PC-9 (cell line): ENCODE measurements around the gene RYR2. TPM values are rescaled to one million over a fixed set of nuclear protein-coding genes. Genes with fewer than 3 reads are reported as not detected.

ENCODE experiments used
- BruUV-seq: library from RNA; stranded (reverse); fragments of 400-500 nt; replicated peaks from 2 replicates; lab custom pipeline; 2021; lab: Mats Ljungman, UMichigan
- CTCF ChIA-PET: fragments of 300-600 bp; sonication (Branson Sonifier 250); formaldehyde crosslinking; loops from one replicate; lab custom pipeline; 2022; ENCODE audit warnings: antibody characterized with exemption; lab: Charles Lee
- POLR2A ChIA-PET: fragments of 300-600 bp; sonication (Branson Sonifier 250); formaldehyde crosslinking; loops from one replicate; lab custom pipeline; 2022; ENCODE audit warnings: antibody characterized with exemption; ENCODE audit not compliant: unreplicated experiment; lab: Charles Lee
- DNase-seq, 2 experiments: peaks; one replicate each; pipeline versions ENCODE4 v3.0.0 to v3.0.0-alpha.2; 2015 to 2022; ENCODE audit warnings: mixed read lengths in 1 of 2
- H2AFZ ChIP-seq: fragments of 200-600 bp; sonication (generic); 2 replicates; pipeline ENCODE4 v1.8.1; 2017; ENCODE audit warnings: antibody characterized with exemption
- H3F3A ChIP-seq: fragments of 200-600 bp; sonication (generic); 2 replicates; pipeline ENCODE4 v1.8.1; 2017; ENCODE audit warnings: antibody characterized with exemption, mild to moderate bottlenecking, low read depth; ENCODE audit not compliant: insufficient read depth
- H3K27ac ChIP-seq: fragments of 200-600 bp; sonication (generic); 2 replicates; pipeline ENCODE4 v1.6.1; 2016; ENCODE audit warnings: mixed run types
- H3K27me3 ChIP-seq: fragments of 200-600 bp; sonication (generic); 2 replicates; pipeline ENCODE4 v1.6.1; 2016; ENCODE audit warnings: low read depth, mixed run types; ENCODE audit not compliant: insufficient read depth
- H3K36me3 ChIP-seq: fragments of 200-600 bp; sonication (generic); 2 replicates; pipeline ENCODE4 v1.6.1; 2016; ENCODE audit warnings: low read depth, mixed run types
- H3K4me1 ChIP-seq: fragments of 200-600 bp; sonication (generic); replicated peaks from 2 replicates; pipeline ENCODE4 v1.6.1; 2016; ENCODE audit warnings: mixed run types; ENCODE audit not compliant: insufficient read depth
- H3K4me2 ChIP-seq: fragments of 200-600 bp; sonication (generic); 2 replicates; pipeline ENCODE4 v1.6.1; 2017; ENCODE audit warnings: mixed run types
- H3K4me3 ChIP-seq: fragments of 200-600 bp; sonication (generic); 2 replicates; pipeline ENCODE4 v1.6.1; 2016; ENCODE audit warnings: mixed run types
- H3K79me2 ChIP-seq: fragments of 200-600 bp; sonication (generic); 2 replicates; pipeline ENCODE4 v1.6.1; 2017; ENCODE audit warnings: low read depth, mixed run types
- H3K9me2 ChIP-seq: fragments of 200-600 bp; sonication (generic); 2 replicates; pipeline ENCODE4 v1.8.1; 2017; ENCODE audit warnings: mild to moderate bottlenecking; ENCODE audit not compliant: insufficient read depth
- H3K9me3 ChIP-seq: fragments of 200-600 bp; sonication (generic); 2 replicates; pipeline ENCODE4 v1.8.1; 2016; ENCODE audit warnings: low read depth; ENCODE audit not compliant: insufficient read depth
- H4K20me1 ChIP-seq: fragments of 200-600 bp; sonication (generic); 2 replicates; pipeline ENCODE4 v1.8.1; 2017; ENCODE audit not compliant: insufficient read depth
- CTCF ChIP-seq: fragments of 200-600 bp; sonication (generic); conservative IDR thresholded peaks from 2 replicates; pipeline ENCODE4 v1.6.1; 2017; ENCODE audit warnings: mixed run types, antibody characterized with exemption, mild to moderate bottlenecking, moderate library complexity
- EZH2 ChIP-seq: fragments of 200-600 bp; sonication (generic); IDR thresholded peaks from 2 replicates; pipeline ENCODE4 v1.8.0; 2017; ENCODE audit warnings: antibody characterized with exemption, low read depth
- intact Hi-C: fragments of 100-400 bp; cut with micrococcal nuclease; formaldehyde crosslinking; loops from one replicate; pipeline ENCODE4 v1.10.0; 2022; ENCODE audit not compliant: unreplicated experiment
- total RNA-seq: library from RNA; stranded (reverse); gene quantifications from 2 replicates; pipeline ENCODE4 v1.2.3, GENCODE V29; 2021

RYR2 gene
- total RNA-seq, 1 experiment from 2014 or later: not detected

- ChIA-PET POLR2A (no interaction called here), CTCF (no interaction called here)
- H3K9me2 ChIP-seq: no peaks in the 10 kb centered on the region
- no peak overlapping the region for H3K27ac ChIP-seq
- no peak for TF ChIP-seq EZH2
- TF ChIP-seq CTCF: no peak
- peaks cover 8% of the 10 kb centered on the region; the same call in 1 of the 2 replicates for H3K27me3 ChIP-seq
- no peak overlapping the region for H2AFZ ChIP-seq
- H3F3A ChIP-seq: no peaks in the 10 kb centered on the region
- no peaks in the 10 kb centered on the region for H4K20me1 ChIP-seq
- H3K9me3 ChIP-seq: no peaks in the 10 kb centered on the region
- H3K4me1 ChIP-seq: no peaks in the 10 kb centered on the region
- no peak for DNase-seq
- no TSS peak for BruUV-seq
- H3K4me3 ChIP-seq: no peak overlapping the region
- H3K79me2 ChIP-seq: no peaks in the 10 kb centered on the region
- intact Hi-C loops: no loop called here
- no peak overlapping the region for H3K4me2 ChIP-seq
- H3K36me3 ChIP-seq: no peaks in the 10 kb centered on the region
Measured at GRCh38 chr1:237701534-237701933, 659.5 kb downstream of the RYR2 start.

- intact Hi-C loops: no loop called here
- Histone ChIP-seq H3K4me2 (no peak overlapping the region), H3K4me3 (no peak overlapping the region), H3K9me3 (no peaks in the 10 kb centered on the region), H2AFZ (no peak overlapping the region), H3K4me1 (no peaks in the 10 kb centered on the region), H3K79me2 (no peaks in the 10 kb centered on the region), H3F3A (no peaks in the 10 kb centered on the region), H3K36me3 (no peaks in the 10 kb centered on the region), H4K20me1 (no peaks in the 10 kb centered on the region), H3K27me3 (peaks cover 13% of the 10 kb centered on the region; the same call in 1 of the 2 replicates), H3K27ac (no peak overlapping the region), H3K9me2 (no peaks in the 10 kb centered on the region)
- DNase-seq: no peak
- ChIA-PET CTCF (no interaction called here), POLR2A (no interaction called here)
- TF ChIP-seq EZH2 (no peak), CTCF (no peak)
- no TSS peak for BruUV-seq
Measured at GRCh38 chr1:237702161-237702560, 660.2 kb downstream of the RYR2 start.

- no peaks in the 10 kb centered on the region for H3K9me3 ChIP-seq
- intact Hi-C loops: no loop called here
- H3K4me1 ChIP-seq: no peaks in the 10 kb centered on the region
- no peaks in the 10 kb centered on the region for H3K36me3 ChIP-seq
- no peak for DNase-seq
- H3F3A ChIP-seq: no peaks in the 10 kb centered on the region
- H3K9me2 ChIP-seq: no peaks in the 10 kb centered on the region
- POLR2A ChIA-PET: no interaction called here
- no TSS peak for BruUV-seq
- H3K79me2 ChIP-seq: no peaks in the 10 kb centered on the region
- no peak overlapping the region for H3K27ac ChIP-seq
- H3K4me2 ChIP-seq: no peak overlapping the region
- TF ChIP-seq CTCF: no peak
- TF ChIP-seq EZH2: no peak
- CTCF ChIA-PET: no interaction called here
- no peak overlapping the region for H3K4me3 ChIP-seq
- H3K27me3 ChIP-seq: peaks cover 13% of the 10 kb centered on the region; the same call in 1 of the 2 replicates
- H4K20me1 ChIP-seq: no peaks in the 10 kb centered on the region
- no peak overlapping the region for H2AFZ ChIP-seq
Measured at GRCh38 chr1:237705462-237705861, 663.5 kb downstream of the RYR2 start.
